ENCODE results near the gene HACD1. TPM values are rescaled to one million over a fixed set of nuclear protein-coding genes. Genes with fewer than 3 reads are reported as not detected.
"Not testable (repeated sequence)": the region's sequence is repeated elsewhere in the genome, so short reads cannot be mapped to it uniquely, and the experiment has no call there.

The HACD1 gene
- total and polyA plus RNA-seq, 2 donors (not counting 1 experiment from before 2014, with no cell fraction given) = 37.7 to 53.4 TPM

DNA sequence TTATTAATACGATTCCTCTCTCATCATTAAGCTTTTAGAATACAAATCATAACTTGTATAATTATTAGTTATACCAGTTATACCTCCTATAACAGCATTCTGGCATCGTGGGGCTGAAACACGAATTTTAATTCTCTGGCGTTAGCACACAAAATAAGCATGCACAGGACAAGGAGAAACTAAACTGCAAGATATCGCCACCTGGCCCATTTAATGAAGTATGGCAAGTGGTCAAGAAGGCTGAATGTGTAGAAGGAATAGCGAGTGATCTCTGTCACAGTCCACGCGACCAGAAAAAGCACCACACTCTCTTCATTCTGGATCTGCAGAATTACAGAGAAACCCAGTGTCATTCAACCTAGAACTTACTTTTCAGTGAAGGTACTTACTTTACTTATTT lies 18.1 kb downstream of the HACD1 start:
- H3K79me2 ChIP-seq (ENCODE audit: control insufficient read depth, insufficient read depth, low read length) = no peaks in the 10 kb centered on the region
- H3K27me3 ChIP-seq (ENCODE audit: control insufficient read depth, insufficient read depth, low read length) = no peaks in the 10 kb centered on the region
- DNase-seq (ENCODE audit: low read depth in 2 of 2) = peak; percentile 42 to 67
- no peak overlapping the region for H3K4me2 ChIP-seq (ENCODE audit: extremely low read depth, insufficient read depth, low read length)
- H2AFZ ChIP-seq (ENCODE audit: low read length) = no peak overlapping the region
- H3K27ac ChIP-seq (ENCODE audit: insufficient read depth, low read length) = no peak overlapping the region
- no peak overlapping the region for H3K9ac ChIP-seq (ENCODE audit: insufficient read depth, low read length)
- no peaks in the 10 kb centered on the region for H3K9me3 ChIP-seq (ENCODE audit: control insufficient read depth, insufficient read depth, low read depth, low read length)
- H3K36me3 ChIP-seq (ENCODE audit: control insufficient read depth, insufficient read depth, low read length) = no peaks in the 10 kb centered on the region
- no peak overlapping the region for H3K4me3 ChIP-seq (replicated peaks in 1 of 4; ENCODE audit: control extremely low read depth in 1 of 4, insufficient read depth in 1 of 4, low read depth in 3 of 4, low read length in 4 of 4)
- H4K20me1 ChIP-seq (ENCODE audit: control insufficient read depth, extremely low read depth, insufficient read depth, low read length) = no peaks in the 10 kb centered on the region
- no peak for TF ChIP-seq EZH2 (IDR thresholded peaks at IDR 0.05; ENCODE audit: low read length, missing control alignments)
- TF ChIP-seq, protein P1, sequence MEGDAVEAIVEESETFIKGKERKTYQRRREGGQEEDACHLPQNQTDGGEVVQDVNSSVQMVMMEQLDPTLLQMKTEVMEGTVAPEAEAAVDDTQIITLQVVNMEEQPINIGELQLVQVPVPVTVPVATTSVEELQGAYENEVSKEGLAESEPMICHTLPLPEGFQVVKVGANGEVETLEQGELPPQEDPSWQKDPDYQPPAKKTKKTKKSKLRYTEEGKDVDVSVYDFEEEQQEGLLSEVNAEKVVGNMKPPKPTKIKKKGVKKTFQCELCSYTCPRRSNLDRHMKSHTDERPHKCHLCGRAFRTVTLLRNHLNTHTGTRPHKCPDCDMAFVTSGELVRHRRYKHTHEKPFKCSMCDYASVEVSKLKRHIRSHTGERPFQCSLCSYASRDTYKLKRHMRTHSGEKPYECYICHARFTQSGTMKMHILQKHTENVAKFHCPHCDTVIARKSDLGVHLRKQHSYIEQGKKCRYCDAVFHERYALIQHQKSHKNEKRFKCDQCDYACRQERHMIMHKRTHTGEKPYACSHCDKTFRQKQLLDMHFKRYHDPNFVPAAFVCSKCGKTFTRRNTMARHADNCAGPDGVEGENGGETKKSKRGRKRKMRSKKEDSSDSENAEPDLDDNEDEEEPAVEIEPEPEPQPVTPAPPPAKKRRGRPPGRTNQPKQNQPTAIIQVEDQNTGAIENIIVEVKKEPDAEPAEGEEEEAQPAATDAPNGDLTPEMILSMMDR (conservative IDR thresholded peaks at IDR 0.05 in 1 of 2, IDR thresholded peaks at IDR 0.05 in 1 of 2; ENCODE audit: low read depth in 1 of 2, low read length in 2 of 2) = peak; percentile 38 to 52
- H3K4me1 ChIP-seq (ENCODE audit: control insufficient read depth, extremely low read depth, insufficient read depth, low read length) = no peaks in the 10 kb centered on the region

DNA sequence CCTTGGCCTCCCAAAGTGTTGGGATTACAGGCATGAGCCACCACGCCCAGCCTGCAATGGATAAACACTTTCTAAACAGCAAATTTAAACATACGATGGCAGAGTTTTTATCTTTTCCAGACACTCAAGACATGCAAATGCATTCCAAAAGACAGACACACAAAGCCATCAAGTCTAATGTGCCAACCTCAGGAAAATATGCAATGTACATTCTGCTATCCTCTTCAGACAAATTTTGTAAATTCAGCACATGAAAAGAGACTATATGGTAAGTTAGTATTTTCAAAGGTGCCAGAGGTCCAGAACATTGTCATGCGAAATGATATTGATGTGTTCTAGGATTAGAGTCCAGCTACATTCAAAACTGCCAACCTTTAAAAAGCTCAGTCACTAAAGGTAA lies 19.8 kb downstream of the HACD1 start:
- no peak for TF ChIP-seq EZH2 (IDR thresholded peaks at IDR 0.05; ENCODE audit: low read length, missing control alignments)
- TF ChIP-seq, protein P1 (conservative IDR thresholded peaks at IDR 0.05 in 1 of 2, IDR thresholded peaks at IDR 0.05 in 1 of 2; ENCODE audit: low read depth in 1 of 2, low read length in 2 of 2) = no peak
- Histone ChIP-seq H3K27me3 (ENCODE audit: control insufficient read depth, insufficient read depth, low read length) (no peaks in the 10 kb centered on the region), H4K20me1 (ENCODE audit: control insufficient read depth, extremely low read depth, insufficient read depth, low read length) (no peaks in the 10 kb centered on the region), H3K4me3 (replicated peaks in 1 of 4; ENCODE audit: control extremely low read depth in 1 of 4, insufficient read depth in 1 of 4, low read depth in 3 of 4, low read length in 4 of 4) (no peak overlapping the region), H3K4me1 (ENCODE audit: control insufficient read depth, extremely low read depth, insufficient read depth, low read length) (no peaks in the 10 kb centered on the region), H3K9me3 (ENCODE audit: control insufficient read depth, insufficient read depth, low read depth, low read length) (no peaks in the 10 kb centered on the region), H3K79me2 (ENCODE audit: control insufficient read depth, insufficient read depth, low read length) (no peaks in the 10 kb centered on the region), H3K27ac (ENCODE audit: insufficient read depth, low read length) (no peak overlapping the region), H2AFZ (ENCODE audit: low read length) (no peak overlapping the region), H3K4me2 (ENCODE audit: extremely low read depth, insufficient read depth, low read length) (no peak overlapping the region), H3K9ac (ENCODE audit: insufficient read depth, low read length) (no peak overlapping the region), H3K36me3 (ENCODE audit: control insufficient read depth, insufficient read depth, low read length) (no peaks in the 10 kb centered on the region)
- DNase-seq (ENCODE audit: low read depth in 2 of 2) = no peak

DNA sequence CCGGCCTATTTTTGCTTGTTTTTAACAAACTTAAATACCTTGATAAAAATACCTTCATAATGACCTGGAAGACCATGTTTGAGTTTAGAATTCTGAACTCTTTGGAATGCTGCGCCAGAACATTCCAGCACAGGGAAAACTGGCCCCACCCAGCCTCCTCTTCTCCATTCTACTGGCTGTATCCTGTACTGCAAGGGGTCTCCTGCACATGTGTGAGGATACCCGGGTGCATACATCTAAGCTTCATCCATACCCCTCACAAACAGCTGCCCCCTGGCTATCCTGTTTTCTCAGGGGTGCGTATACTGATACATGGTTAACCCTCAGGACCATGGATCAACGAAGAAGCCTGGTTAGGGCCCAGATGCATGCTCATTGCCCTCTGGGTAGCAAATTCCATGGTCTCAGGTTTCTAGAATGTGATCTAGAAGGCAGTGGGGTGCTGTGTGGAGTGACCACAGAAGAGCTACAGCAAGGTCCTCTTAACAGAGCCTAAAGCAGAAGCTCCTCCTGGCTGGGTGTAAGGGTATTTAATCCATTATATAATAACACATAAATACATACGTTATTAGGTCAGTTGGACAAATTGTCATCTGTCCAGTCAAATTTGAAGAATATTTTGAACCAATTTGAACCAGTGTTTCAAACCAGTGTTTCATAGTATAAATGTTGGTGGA lies 26.1 kb downstream of the HACD1 start:
- Histone ChIP-seq H3K9me3 (ENCODE audit: control insufficient read depth, insufficient read depth, low read depth, low read length) (no peaks in the 10 kb centered on the region), H3K9ac (ENCODE audit: insufficient read depth, low read length) (no peak overlapping the region), H3K27ac (ENCODE audit: insufficient read depth, low read length) (no peak overlapping the region), H4K20me1 (ENCODE audit: control insufficient read depth, extremely low read depth, insufficient read depth, low read length) (no peaks in the 10 kb centered on the region), H3K27me3 (ENCODE audit: control insufficient read depth, insufficient read depth, low read length) (no peaks in the 10 kb centered on the region), H3K36me3 (ENCODE audit: control insufficient read depth, insufficient read depth, low read length) (no peaks in the 10 kb centered on the region), H3K4me2 (ENCODE audit: extremely low read depth, insufficient read depth, low read length) (no peak overlapping the region), H3K4me1 (ENCODE audit: control insufficient read depth, extremely low read depth, insufficient read depth, low read length) (no peaks in the 10 kb centered on the region), H2AFZ (ENCODE audit: low read length) (no peak overlapping the region), H3K4me3 (replicated peaks in 1 of 4; ENCODE audit: control extremely low read depth in 1 of 4, insufficient read depth in 1 of 4, low read depth in 3 of 4, low read length in 4 of 4) (no peak overlapping the region), H3K79me2 (ENCODE audit: control insufficient read depth, insufficient read depth, low read length) (no peaks in the 10 kb centered on the region)
- DNase-seq (ENCODE audit: low read depth in 2 of 2) = no peak
- no peak for TF ChIP-seq EZH2 (IDR thresholded peaks at IDR 0.05; ENCODE audit: low read length, missing control alignments)
- TF ChIP-seq, protein P1 (conservative IDR thresholded peaks at IDR 0.05 in 1 of 2, IDR thresholded peaks at IDR 0.05 in 1 of 2; ENCODE audit: low read depth in 1 of 2, low read length in 2 of 2) = no peak

DNA sequence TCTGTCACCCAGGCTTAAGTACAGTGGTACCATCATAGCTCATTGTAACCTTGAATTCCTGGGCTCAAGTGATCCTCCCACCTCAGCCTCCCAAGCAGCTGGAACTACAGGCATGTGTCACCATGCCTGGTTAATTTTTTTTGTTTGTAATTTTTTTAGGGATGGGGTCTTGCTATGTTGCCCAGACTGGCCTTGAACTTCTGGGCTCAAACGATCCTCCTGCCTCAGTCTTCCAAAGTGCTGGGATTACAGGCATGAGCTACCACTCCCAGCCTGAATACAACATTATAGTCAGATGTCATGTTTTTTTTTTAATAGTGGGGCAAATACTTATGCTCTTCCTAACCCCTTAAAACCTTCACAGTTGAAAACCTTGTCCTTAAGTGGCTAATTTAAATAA lies 27.9 kb downstream of the HACD1 start:
- not testable (repeated sequence) for H3K9me3 ChIP-seq (ENCODE audit: control insufficient read depth, insufficient read depth, low read depth, low read length); H3K4me2 ChIP-seq (ENCODE audit: extremely low read depth, insufficient read depth, low read length); H3K4me1 ChIP-seq (ENCODE audit: control insufficient read depth, extremely low read depth, insufficient read depth, low read length); DNase-seq (ENCODE audit: low read depth in 2 of 2); H3K27me3 ChIP-seq (ENCODE audit: control insufficient read depth, insufficient read depth, low read length); H3K4me3 ChIP-seq (replicated peaks in 1 of 4; ENCODE audit: control extremely low read depth in 1 of 4, insufficient read depth in 1 of 4, low read depth in 3 of 4, low read length in 4 of 4); H3K9ac ChIP-seq (ENCODE audit: insufficient read depth, low read length); H3K79me2 ChIP-seq (ENCODE audit: control insufficient read depth, insufficient read depth, low read length); H3K36me3 ChIP-seq (ENCODE audit: control insufficient read depth, insufficient read depth, low read length); H4K20me1 ChIP-seq (ENCODE audit: control insufficient read depth, extremely low read depth, insufficient read depth, low read length); H3K27ac ChIP-seq (ENCODE audit: insufficient read depth, low read length); H2AFZ ChIP-seq (ENCODE audit: low read length)

Measured in fibroblast of lung (primary cell).